Neutrophil (primary cell): ENCODE measurements around the gene RNF126.
"Not testable (repeated sequence)": the region's sequence is repeated elsewhere in the genome, so short reads cannot be mapped to it uniquely, and the experiment has no call there.

Source experiments
- H3K27ac ChIP-seq: fragments of 200-600 bp; sonication (generic); 2 replicates; pipeline ENCODE4 v1.5.1; 2016; ENCODE audit warnings: mild to moderate bottlenecking, moderate library complexity
- H3K27me3 ChIP-seq: fragments of 200-600 bp; sonication (generic); 2 replicates; pipeline ENCODE4 v1.6.0; 2016; ENCODE audit warnings: mild to moderate bottlenecking
- H3K36me3 ChIP-seq: fragments of 200-600 bp; sonication (generic); 2 replicates; pipeline ENCODE4 v1.5.1; 2017
- H3K4me1 ChIP-seq, 2 experiments: fragments of 200-600 bp in 1 of 2; sonication (generic) in 1 of 2; 1 replicate in 1 of 2; 2 replicates in 1 of 2; pipeline versions ENCODE4 v1.5.1 to v1.6.1; 2013 to 2016; ENCODE audit warnings: low read depth in 1 of 2, low read length in 1 of 2, mild to moderate bottlenecking in 1 of 2, moderate library complexity in 1 of 2; ENCODE audit not compliant: control insufficient read depth in 1 of 2, insufficient read depth in 1 of 2
- H3K4me3 ChIP-seq, 2 experiments: fragments of 200-600 bp in 1 of 2; sonication (generic) in 1 of 2; 1 replicate in 1 of 2; 2 replicates in 1 of 2; pipeline ENCODE4 v1.5.1; 2013 to 2016; ENCODE audit warnings: low read depth in 1 of 2, low read length in 1 of 2, mild to moderate bottlenecking in 1 of 2, moderate library complexity in 1 of 2
- H3K9me3 ChIP-seq: fragments of 200-600 bp; sonication (generic); 2 replicates; pipeline ENCODE4 v1.5.1; 2016
- TF ChIP-seq, protein P1 (sequence below): fragments of 200-600 bp; sonication (generic); IDR thresholded peaks from 2 replicates; pipeline ENCODE4 v1.5.1; 2016; ENCODE audit warnings: antibody characterized with exemption

Gene RNF126

DNA sequence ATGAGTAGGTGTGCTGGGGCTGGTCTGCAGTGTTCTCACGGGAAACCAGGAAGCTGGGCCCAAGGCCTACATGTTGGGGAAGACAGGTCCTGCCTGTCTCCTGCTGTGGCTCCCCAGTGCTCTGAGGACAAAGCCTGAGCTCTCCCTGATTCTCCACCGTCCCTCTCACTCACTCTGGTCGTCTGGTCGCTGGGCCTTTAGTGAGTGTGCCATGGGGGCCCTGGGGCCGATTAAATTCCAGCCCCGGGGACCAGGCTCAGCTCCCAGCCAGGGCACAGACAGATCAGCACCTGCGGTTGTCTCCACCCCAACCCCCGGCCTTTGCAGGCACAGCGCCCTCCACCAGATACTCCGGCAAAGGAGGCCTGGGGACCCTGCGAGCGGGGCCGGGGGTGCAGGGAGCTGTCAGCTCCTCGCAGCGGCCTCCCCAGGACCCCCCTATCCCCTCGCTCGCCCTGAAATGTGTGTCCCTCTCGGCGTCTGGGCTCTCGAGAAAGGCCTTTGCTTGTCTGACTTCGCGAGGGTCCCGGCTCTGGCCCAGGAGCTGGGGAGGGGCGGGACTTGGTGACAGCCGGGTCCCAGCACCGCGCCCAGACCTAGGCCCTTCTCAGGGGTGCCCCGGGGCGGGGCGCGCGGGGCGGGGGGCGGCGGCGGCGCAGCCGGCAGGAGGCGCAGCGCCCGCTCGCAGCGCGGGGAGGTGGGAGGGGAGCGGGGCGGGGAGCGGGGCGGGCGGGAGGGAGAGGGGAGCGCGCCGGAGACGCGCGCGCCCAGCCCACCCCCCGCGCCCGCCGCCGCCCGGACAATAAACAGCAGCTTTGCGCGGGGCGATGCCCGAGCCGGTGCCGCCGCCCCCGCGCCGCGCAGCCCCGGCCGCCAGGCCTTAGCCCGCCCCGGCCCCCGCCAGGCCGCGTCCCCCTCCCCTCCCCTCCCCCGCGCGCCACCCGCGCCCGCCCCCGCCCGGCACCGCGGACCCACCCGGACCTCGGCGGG is 45.4 kb upstream of the RNF126 start, which contains the start of gene PALM:
PALM (plus strand) TSS at position 782 of the 990 bp plus-strand sequence. CDS start 212 bp downstream, outside the sequence.
- no peak within 1 kb of the TSS for H3K27ac ChIP-seq
- H3K27me3 ChIP-seq: peaks cover 51% of the 10 kb centered on the region
- TF ChIP-seq, protein P1, sequence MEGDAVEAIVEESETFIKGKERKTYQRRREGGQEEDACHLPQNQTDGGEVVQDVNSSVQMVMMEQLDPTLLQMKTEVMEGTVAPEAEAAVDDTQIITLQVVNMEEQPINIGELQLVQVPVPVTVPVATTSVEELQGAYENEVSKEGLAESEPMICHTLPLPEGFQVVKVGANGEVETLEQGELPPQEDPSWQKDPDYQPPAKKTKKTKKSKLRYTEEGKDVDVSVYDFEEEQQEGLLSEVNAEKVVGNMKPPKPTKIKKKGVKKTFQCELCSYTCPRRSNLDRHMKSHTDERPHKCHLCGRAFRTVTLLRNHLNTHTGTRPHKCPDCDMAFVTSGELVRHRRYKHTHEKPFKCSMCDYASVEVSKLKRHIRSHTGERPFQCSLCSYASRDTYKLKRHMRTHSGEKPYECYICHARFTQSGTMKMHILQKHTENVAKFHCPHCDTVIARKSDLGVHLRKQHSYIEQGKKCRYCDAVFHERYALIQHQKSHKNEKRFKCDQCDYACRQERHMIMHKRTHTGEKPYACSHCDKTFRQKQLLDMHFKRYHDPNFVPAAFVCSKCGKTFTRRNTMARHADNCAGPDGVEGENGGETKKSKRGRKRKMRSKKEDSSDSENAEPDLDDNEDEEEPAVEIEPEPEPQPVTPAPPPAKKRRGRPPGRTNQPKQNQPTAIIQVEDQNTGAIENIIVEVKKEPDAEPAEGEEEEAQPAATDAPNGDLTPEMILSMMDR: no peak
- H3K36me3 ChIP-seq: no peaks in the 10 kb centered on the region
- H3K9me3 ChIP-seq: no peaks in the 10 kb centered on the region
- peaks cover 3 to 16% of the 10 kb centered on the region in 2 experiments for H3K4me1 ChIP-seq
- no peak within 1 kb of the TSS for H3K4me3 ChIP-seq

DNA sequence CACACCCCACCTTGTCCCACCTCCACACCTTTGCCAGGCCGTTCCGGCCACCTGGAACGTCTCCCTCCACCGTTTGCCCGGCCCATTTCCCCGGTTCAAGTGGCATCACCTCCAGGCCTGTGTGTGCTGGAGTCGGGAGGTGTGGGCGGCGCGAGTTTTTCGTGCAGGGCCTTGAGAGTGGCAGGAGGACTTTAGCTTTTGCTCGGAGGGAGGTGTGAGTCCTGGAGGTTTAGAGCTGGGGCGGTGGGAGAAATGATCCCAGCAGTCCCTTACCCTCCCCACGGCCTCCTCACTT is 41.4 kb upstream of the RNF126 start:
- peaks cover 26% of the 10 kb centered on the region for H3K27me3 ChIP-seq
- peak overlapping the region; percentile 47 to 60 for H3K4me3 ChIP-seq
- H3K27ac ChIP-seq: peak overlapping the region; percentile 77
- H3K9me3 ChIP-seq: no peaks in the 10 kb centered on the region
- TF ChIP-seq, protein P1: no peak
- H3K4me1 ChIP-seq: peaks cover 22 to 34% of the 10 kb centered on the region in 2 experiments
- no peaks in the 10 kb centered on the region for H3K36me3 ChIP-seq

DNA sequence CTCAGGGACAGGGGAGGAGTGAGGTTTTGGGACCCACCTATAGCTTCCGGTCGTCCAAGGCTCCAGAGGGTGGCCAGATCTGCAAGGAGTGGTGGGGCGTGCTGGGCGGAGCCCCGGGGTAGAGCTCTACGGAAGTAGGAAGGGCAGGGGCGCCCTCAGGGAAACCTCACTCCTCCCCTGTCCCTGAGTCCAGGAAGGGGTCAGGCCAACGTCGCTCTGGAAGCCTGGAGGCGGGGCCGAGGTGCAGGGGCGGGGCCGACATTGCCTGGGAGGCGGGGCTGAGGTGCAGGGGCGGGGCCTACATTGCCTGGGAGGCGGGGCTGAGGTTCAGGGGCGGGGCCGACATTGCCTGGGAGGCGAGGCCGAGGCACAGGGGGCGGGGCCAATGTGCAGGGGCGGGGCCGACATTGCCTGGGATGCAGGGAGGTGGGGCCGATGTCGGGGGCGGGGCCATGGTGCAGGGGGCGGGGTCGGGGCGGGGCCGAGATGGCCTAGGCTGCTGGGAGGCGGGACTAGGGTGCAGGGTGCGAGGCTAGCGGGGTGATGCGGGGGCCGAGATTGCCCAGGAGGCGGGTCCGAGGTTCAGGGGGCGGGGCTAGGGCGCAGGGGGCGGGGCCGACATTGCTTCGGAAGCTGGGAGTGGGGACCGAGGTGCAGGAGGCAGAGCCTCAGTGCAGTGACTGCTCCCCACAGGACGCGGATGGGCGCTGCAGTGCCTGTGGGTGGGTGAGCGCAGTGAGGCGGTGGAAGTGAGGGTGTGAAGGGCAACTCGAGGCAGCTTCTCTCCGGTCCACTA is 40.8 kb upstream of the RNF126 start:
- TF ChIP-seq, protein P1: peak; percentile 14
- Histone ChIP-seq H3K9me3 (no peaks in the 10 kb centered on the region), H3K27me3 (peaks cover 21% of the 10 kb centered on the region), H3K4me1 (peaks cover 27 to 34% of the 10 kb centered on the region in 2 experiments), H3K4me3 (peak overlapping the region; percentile 60), H3K36me3 (no peaks in the 10 kb centered on the region), H3K27ac (peak overlapping the region; percentile 77)

DNA sequence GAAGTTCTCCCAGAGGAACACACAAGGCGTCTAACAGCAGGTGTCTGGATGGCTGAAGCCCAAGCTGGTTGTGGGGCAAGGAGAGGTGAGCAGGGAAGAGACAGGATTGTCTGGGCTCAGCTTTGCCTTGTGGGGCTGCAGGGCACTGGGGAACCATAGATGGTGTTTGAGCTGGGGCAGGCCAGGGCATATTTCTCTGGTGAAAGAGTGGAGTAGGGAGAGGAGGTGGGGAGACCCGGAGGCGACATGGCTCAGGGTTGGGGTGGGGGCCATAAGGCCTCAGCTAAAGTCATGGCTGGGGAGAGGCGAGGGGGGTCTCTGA is 40.3 kb upstream of the RNF126 start:
- Histone ChIP-seq H3K36me3 (no peaks in the 10 kb centered on the region), H3K4me1 (peaks cover 28 to 38% of the 10 kb centered on the region in 2 experiments), H3K27me3 (peaks cover 15% of the 10 kb centered on the region), H3K9me3 (no peaks in the 10 kb centered on the region), H3K27ac (peak overlapping the region; percentile 77), H3K4me3 (peak overlapping the region; percentile 60)
- TF ChIP-seq, protein P1: no peak

DNA sequence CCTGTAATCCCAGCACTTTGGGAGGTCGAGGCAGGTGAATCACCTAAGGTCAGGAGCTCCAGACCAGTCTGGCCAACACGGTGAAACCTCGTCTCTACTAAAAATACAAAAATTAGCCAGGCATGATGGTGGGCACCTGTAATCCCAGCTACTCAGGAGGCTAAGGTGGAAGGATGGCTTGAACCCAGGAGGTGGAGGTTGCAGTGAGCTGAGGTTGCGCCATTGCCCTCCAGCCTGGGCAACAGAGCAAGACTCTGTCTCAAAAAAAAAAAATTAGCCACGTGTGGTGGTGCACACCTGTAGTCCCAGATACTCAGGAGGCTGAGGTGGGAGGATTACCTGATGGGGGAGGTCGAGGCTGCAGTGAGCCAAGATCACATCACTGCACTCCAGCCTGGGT is 39.8 kb upstream of the RNF126 start:
- Histone ChIP-seq H3K27ac (peak overlapping the region; percentile 77), H3K4me1 (peaks cover 30 to 41% of the 10 kb centered on the region in 2 experiments), H3K4me3 (peak overlapping the region; percentile 60), H3K27me3 (peaks cover 11% of the 10 kb centered on the region)
- H3K9me3 ChIP-seq, H3K36me3 ChIP-seq: not testable (repeated sequence)

DNA sequence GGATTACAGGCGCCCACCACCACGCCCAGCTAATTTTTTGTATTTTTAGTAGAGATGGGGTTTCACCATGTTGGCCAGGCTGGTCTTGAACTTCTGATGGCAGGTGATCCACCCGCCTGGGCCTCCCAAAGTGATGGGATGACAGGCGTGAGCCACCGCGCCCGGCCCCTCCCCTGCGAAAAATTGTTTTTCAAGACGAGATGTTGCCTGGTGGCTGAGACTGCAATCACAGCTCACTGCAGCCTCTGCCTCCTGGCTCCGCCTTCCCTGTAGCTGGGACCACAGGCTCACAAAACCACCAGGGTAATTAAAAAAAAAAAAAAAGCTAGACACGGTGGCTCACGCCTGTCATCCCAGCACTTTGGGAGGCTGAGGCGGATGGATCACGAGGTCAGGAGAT is 36.9 kb upstream of the RNF126 start:
- H3K27me3 ChIP-seq, H3K9me3 ChIP-seq, H3K36me3 ChIP-seq: not testable (repeated sequence)
- peak overlapping the region; percentile 53 to 67 for H3K4me3 ChIP-seq
- peaks cover 55 to 63% of the 10 kb centered on the region in 2 experiments for H3K4me1 ChIP-seq
- peak overlapping the region; percentile 83 for H3K27ac ChIP-seq

DNA sequence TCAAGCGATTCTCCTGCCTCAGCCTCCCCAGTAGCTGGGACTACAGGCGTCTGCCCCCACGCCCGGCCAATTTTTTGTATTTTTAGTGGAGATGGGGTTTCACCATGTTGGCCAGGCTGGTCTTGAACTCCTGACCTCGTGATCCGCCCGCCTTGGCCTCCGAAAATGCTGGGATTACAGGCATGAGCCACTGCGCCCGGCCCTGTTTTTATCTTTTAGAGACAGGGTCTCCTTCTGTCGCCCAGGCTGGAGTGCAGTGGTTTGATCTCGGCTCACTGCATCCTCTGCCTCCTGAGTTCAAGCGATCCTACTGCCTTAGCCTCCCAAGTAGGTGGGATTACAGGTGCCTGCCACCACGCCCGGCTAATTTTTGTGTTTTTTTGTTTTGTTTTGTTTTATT is 35.5 kb upstream of the RNF126 start:
- Histone ChIP-seq H3K27me3 (peaks cover 13% of the 10 kb centered on the region), H3K4me3 (peak overlapping the region in 1 of 2 experiments; percentile 67), H3K27ac (peak overlapping the region; percentile 83), H3K4me1 (peaks cover 62 to 65% of the 10 kb centered on the region in 2 experiments)
- H3K9me3 ChIP-seq, H3K36me3 ChIP-seq: not testable (repeated sequence)
